Ishikawa (cell line): ENCODE measurements around the gene NMUR1.
A peak's percentile ranks its signal among the peaks of the same experiment; 100 is the strongest.

ENCODE experiments used
- CEBPB ChIP-seq: IDR thresholded peaks from 2 replicates; pipeline ENCODE4 v1.6.1; 2012
- CREB1 ChIP-seq: IDR thresholded peaks from 2 replicates; pipeline ENCODE4 v1.6.1; 2012; ENCODE audit warnings: low read depth
- EGR1 ChIP-seq: IDR thresholded peaks from 2 replicates; pipeline ENCODE4 v1.6.1; 2012
- FOXM1 ChIP-seq: IDR thresholded peaks from 2 replicates; pipeline ENCODE4 v1.6.1; 2012; ENCODE audit warnings: low read depth, borderline replicate concordance
- MAX ChIP-seq: IDR thresholded peaks from 2 replicates; pipeline ENCODE4 v1.6.1; 2012
- NFIC ChIP-seq: IDR thresholded peaks from 2 replicates; pipeline ENCODE4 v1.6.1; 2012
- RAD21 ChIP-seq: IDR thresholded peaks from 2 replicates; pipeline ENCODE4 v1.6.1; 2012; ENCODE audit warnings: low read depth
- REST ChIP-seq: IDR thresholded peaks from 2 replicates; pipeline ENCODE4 v1.6.1; 2012; ENCODE audit warnings: low read depth, mild to moderate bottlenecking
- TAF1 ChIP-seq: IDR thresholded peaks from 2 replicates; pipeline ENCODE4 v1.6.1; 2012; ENCODE audit warnings: low read depth, mild to moderate bottlenecking
- TCF12 ChIP-seq: IDR thresholded peaks from 2 replicates; pipeline ENCODE4 v1.6.1; 2012; ENCODE audit warnings: low read depth
- TEAD4 ChIP-seq: IDR thresholded peaks from 2 replicates; pipeline ENCODE4 v1.6.1; 2012
- YY1 ChIP-seq: IDR thresholded peaks from 2 replicates; pipeline ENCODE4 v1.6.1; 2012; ENCODE audit warnings: low read depth
- ZBTB7A ChIP-seq: IDR thresholded peaks from 2 replicates; pipeline ENCODE4 v1.6.1; 2012; ENCODE audit warnings: low read depth

Gene NMUR1

GRCh38 chr2:231539991-231540390 is 9.7 kb upstream of the NMUR1 start:
- TF ChIP-seq TEAD4 (peak; percentile 74), ZBTB7A (no peak), CREB1 (no peak), YY1 (no peak), MAX (no peak), TCF12 (no peak), REST (no peak), TAF1 (no peak), NFIC (peak; percentile 69), EGR1 (no peak), FOXM1 (no peak), RAD21 (no peak)

- TF ChIP-seq EGR1 (no peak), NFIC (no peak), FOXM1 (no peak), RAD21 (no peak), CREB1 (no peak), ZBTB7A (no peak), REST (no peak), TCF12 (no peak)
Measured at GRCh38 chr2:231535961-231536360, 5.7 kb upstream of the NMUR1 start.

- TF ChIP-seq RAD21 (no peak), FOXM1 (no peak), REST (no peak), EGR1 (no peak)
Measured at GRCh38 chr2:231533777-231534125, 3.5 kb upstream of the NMUR1 start.

- TF ChIP-seq RAD21 (no peak), MAX (no peak), CEBPB (no peak), YY1 (no peak), TEAD4 (no peak)
Measured at GRCh38 chr2:231533086-231533776, 3.0 kb upstream of the NMUR1 start.

GRCh38 chr2:231532756-231533035 is 2.5 kb upstream of the NMUR1 start:
- TF ChIP-seq FOXM1 (no peak), TCF12 (no peak)

- TF ChIP-seq CEBPB: no peak
- TF ChIP-seq TAF1: no peak
- TF ChIP-seq REST: no peak
- TF ChIP-seq NFIC: no peak
- no peak for TF ChIP-seq MAX
- no peak for TF ChIP-seq TCF12
- TF ChIP-seq CREB1: no peak
- TF ChIP-seq FOXM1: no peak
Measured at GRCh38 chr2:231531883-231532755, 1.9 kb upstream of the NMUR1 start.
